Activated T-cell treated with anti-CD3 and anti-CD28 coated beads, Interleukin-2, amount 50 U/mL, for 4 hours (primary cell): Measurements from ENCODE around the gene OGFR. TPM values are rescaled to one million over a fixed set of nuclear protein-coding genes. Genes with fewer than 3 reads are reported as not detected.
A peak's percentile ranks its signal among the peaks of the same experiment; 100 is the strongest.
"Not testable (repeated sequence)": the region's sequence is repeated elsewhere in the genome, so short reads cannot be mapped to it uniquely, and the experiment has no call there.

Experiments used
- ATAC-seq, 2 donors: fragments of 200-7000 bp; cut with Tn5 transposase; one replicate each; pipeline ENCODE4 v1.10.0; 2021
- DNase-seq: peaks from one replicate; pipeline ENCODE4 v3.0.0-alpha.2; 2020
- H3K27me3 Mint-ChIP-seq: one replicate; pipeline ENCODE4 v1.8.0; 2021; ENCODE audit warnings: low read depth, mixed read lengths
- H3K36me3 Mint-ChIP-seq: one replicate; pipeline ENCODE4 v1.8.0; 2022; ENCODE audit warnings: mixed read lengths; ENCODE audit not compliant: insufficient read depth
- H3K4me1 Mint-ChIP-seq: one replicate; pipeline ENCODE4 v1.8.0; 2021; ENCODE audit warnings: low read depth, mixed read lengths
- H3K4me3 Mint-ChIP-seq: one replicate; pipeline ENCODE4 v1.8.0; 2021; ENCODE audit warnings: mild to moderate bottlenecking, moderate library complexity, mixed read lengths
- H3K9me3 Mint-ChIP-seq: one replicate; pipeline ENCODE4 v1.8.0; 2021; ENCODE audit warnings: mixed read lengths
- total RNA-seq, 3 donors: library from RNA; stranded (reverse); gene quantifications; one replicate each; pipeline ENCODE4 v1.2.1, GENCODE V29; 2021

The OGFR gene
- total RNA-seq, 3 donors from 2014 or later: 45.8 to 57.9 (median 53.9) TPM

DNA sequence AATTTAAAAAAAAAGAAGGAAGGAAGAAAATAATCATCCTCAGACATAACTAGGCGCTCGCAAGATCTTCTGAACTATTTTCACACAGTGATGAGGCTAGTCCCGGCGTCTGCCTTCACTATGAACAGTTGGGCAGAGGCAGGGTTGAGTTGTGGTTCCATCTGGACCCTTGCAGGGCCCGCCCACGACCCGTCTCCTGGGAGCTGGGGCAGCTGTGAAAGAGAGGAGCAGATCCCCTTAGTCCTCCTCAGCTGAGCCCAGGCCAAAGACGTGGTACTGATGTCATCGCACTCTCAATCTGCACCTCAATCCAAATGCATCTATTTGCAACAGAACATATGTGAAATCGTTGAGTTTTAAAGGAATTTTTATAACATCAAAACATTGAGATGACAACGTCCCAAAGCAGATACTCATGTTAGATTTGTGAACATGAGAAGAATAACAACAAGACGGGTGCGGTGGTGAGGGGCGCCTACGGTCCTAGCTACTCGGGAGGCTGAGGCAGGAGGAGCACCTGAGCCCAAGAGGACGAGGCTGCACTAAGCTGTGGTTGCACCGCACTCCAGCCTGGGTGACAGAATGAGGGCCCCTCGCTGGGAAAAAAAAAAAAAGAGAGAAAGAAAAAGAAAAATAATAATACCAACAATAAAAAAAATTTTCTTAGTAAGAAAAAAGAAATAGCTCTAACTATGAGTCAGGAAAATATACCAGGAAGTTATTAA lies 41.7 kb downstream of the OGFR start:
- DNase-seq: no peak
- no peak for ATAC-seq
- H3K9me3 Mint-ChIP-seq: no peaks in the 10 kb centered on the region
- H3K36me3 Mint-ChIP-seq: peaks cover 16% of the 10 kb centered on the region
- H3K4me3 Mint-ChIP-seq: no peak overlapping the region
- no peaks in the 10 kb centered on the region for H3K4me1 Mint-ChIP-seq
- no peaks in the 10 kb centered on the region for H3K27me3 Mint-ChIP-seq

DNA sequence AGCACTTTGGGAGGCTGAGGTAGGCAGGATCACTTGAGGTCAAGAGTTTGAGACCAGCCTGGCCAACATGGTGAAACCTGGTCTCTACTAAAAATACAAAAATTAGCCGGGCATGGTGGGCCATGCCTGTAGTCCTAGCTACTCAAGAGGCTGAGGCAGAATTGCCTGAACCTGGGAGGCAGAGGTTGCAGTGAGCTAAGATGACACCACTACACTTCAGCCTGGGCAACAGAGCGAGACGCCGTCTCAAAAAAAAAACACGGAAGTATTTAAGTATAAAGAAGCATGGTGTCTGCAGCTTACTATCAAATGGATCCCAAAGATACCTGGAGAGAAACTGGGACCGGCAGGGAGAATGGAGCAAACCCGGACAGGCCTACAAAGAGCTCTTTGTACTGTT lies 44.3 kb downstream of the OGFR start:
- not testable (repeated sequence) for DNase-seq, ATAC-seq, H3K9me3 Mint-ChIP-seq, H3K27me3 Mint-ChIP-seq, H3K4me3 Mint-ChIP-seq, H3K4me1 Mint-ChIP-seq
- peaks cover 30% of the 10 kb centered on the region for H3K36me3 Mint-ChIP-seq

DNA sequence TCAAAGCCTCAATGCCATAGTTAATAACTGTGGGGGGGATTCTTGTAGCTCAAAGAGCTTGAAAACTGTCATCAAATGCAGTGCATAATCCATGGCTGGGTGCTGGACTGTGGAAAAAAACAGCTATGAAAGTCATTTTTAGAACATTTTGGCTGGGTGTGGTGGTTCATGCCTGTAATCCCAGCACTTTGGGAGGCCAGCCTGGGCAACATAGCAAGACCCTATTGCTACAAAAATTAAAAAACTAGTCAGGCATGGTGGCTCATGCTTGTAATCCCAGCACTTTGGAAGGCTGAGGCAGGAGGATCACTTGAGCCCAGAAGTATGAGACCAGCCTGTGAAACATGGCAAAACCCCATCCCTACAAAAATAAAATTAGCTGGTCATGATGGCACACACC lies 44.8 kb downstream of the OGFR start:
- no peaks in the 10 kb centered on the region for H3K27me3 Mint-ChIP-seq
- H3K9me3 Mint-ChIP-seq: no peaks in the 10 kb centered on the region
- H3K4me1 Mint-ChIP-seq: no peaks in the 10 kb centered on the region
- no peak overlapping the region for H3K4me3 Mint-ChIP-seq
- DNase-seq: no peak
- ATAC-seq: no peak
- peaks cover 32% of the 10 kb centered on the region for H3K36me3 Mint-ChIP-seq

DNA sequence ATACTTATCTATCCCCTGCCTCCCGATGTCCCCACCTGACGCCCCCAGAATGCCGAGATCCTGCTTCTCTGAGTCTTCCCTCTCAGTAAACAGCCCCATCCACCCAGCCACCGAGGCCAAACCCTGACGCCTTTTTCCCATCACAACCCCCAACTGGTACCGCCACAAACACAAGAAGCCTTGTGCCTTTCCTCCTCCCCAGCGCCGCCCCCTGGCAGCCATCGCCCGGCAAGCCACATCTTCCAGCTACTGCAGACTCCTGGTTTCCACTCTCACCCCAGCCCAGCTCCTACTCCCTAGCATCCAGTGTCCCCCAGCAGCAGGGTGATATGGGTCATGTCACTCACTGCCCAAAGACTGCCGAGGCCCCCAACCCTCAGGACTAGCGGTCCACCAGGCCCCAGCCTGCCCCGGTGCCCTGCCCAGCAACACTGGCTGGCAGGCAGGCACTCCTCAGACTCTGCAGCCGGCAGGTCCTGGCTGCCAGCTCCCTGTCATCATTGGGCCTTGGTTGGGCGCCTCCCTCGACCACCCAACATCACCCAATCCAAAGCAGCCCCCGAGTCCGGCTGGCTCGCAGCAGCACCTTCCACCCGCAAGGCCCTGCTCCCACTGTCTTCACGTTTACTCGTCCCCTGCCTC lies 45.8 kb downstream of the OGFR start:
- H3K36me3 Mint-ChIP-seq: peaks cover 33% of the 10 kb centered on the region
- no peak for ATAC-seq
- H3K27me3 Mint-ChIP-seq: no peaks in the 10 kb centered on the region
- H3K4me3 Mint-ChIP-seq: no peak overlapping the region
- no peak for DNase-seq
- H3K4me1 Mint-ChIP-seq: no peaks in the 10 kb centered on the region
- H3K9me3 Mint-ChIP-seq: no peaks in the 10 kb centered on the region

DNA sequence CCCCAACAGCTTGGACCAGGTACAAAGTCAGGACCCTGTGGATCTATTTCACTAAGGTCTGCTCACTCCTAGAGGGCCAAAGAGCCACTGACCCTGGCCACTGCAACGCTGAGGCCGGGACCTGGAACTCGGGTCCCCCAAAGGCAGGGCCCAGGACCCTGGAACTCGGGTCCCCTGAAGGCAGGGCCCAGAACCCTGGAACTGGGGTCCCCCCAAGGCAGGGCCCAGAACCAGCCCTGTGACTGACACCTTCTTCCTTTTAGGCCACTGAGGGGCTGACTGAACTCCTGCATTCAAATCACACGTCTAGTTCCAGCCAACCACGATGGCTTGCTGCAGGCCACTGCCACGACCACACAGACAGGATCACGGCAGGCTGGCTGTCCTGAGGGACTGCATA lies 47.6 kb downstream of the OGFR start:
- DNase-seq (no peak), ATAC-seq (no peak)
- no peaks in the 10 kb centered on the region for H3K9me3 Mint-ChIP-seq
- H3K27me3 Mint-ChIP-seq: no peaks in the 10 kb centered on the region
- no peak overlapping the region for H3K4me3 Mint-ChIP-seq
- peaks cover 33% of the 10 kb centered on the region for H3K36me3 Mint-ChIP-seq
- H3K4me1 Mint-ChIP-seq: no peaks in the 10 kb centered on the region

DNA sequence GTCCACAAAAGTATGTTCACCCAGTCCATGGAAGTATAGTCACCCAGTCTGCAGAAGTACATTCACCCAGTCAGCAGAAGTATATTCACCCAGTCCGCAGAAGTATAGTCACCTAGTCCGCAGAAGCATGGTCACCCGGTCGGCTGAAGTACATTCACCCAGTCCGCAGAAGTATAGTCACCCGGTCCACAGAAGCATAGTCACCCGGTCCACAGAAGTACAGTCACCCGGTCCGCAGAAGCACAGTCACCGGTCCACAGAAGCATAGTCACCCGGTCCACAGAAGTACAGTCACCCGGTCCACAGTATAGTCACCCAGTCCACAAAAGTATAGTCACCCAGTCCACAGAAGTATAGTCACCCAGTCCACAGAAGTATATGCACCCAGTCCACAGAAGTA lies 48.2 kb downstream of the OGFR start:
- H3K9me3 Mint-ChIP-seq: no peaks in the 10 kb centered on the region
- H3K4me1 Mint-ChIP-seq: no peaks in the 10 kb centered on the region
- peaks cover 33% of the 10 kb centered on the region for H3K36me3 Mint-ChIP-seq
- ATAC-seq (no peak), DNase-seq (no peak)
- H3K4me3 Mint-ChIP-seq: no peak overlapping the region
- H3K27me3 Mint-ChIP-seq: no peaks in the 10 kb centered on the region

DNA sequence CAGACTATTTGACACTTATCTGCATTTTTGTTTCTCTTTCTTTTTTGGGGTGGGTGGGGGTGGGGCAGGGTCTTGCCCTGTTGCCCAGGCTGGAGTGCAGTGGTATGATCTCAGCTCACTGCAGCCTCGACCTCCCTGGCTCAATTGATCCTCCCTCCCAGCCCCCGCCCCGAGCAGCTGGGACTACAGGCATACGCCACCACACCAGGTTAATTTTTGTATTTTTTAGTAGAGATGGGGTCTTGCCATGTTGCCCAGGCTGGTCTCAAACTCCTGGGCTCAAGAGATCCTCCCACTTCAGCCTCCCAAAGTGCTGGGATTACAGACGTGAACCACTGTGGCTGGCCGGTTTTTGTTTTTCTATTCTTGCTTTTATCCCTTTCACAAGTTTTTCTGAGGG lies 48.7 kb downstream of the OGFR start:
- H3K4me3 Mint-ChIP-seq, ATAC-seq, H3K27me3 Mint-ChIP-seq, DNase-seq, H3K9me3 Mint-ChIP-seq, H3K4me1 Mint-ChIP-seq: not testable (repeated sequence)
- peaks cover 32% of the 10 kb centered on the region for H3K36me3 Mint-ChIP-seq

DNA sequence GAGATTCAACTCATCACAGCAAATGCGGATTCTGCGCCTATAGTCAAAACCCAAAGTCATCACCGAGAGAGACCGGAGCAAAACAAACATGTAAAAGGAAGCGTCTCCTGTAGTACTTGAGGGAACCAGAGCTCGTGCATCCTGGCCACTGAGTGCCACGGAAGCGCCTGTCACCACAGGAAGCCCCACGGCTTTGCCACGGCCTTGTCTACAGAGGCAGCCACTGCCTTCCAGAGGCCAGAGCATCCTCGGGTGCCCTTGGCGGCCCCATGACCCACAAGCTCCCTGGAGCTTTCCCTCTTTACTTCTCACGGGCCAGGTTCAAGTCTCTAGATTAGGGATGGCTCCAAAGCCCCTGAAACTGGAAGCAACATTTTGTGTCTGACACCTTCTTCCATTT lies 49.5 kb downstream of the OGFR start:
- DNase-seq (no peak), ATAC-seq (no peak)
- Mint-ChIP-seq H3K4me3 (no peak overlapping the region), H3K4me1 (peaks cover 4% of the 10 kb centered on the region), H3K36me3 (peaks cover 32% of the 10 kb centered on the region), H3K9me3 (no peaks in the 10 kb centered on the region), H3K27me3 (no peaks in the 10 kb centered on the region)

DNA sequence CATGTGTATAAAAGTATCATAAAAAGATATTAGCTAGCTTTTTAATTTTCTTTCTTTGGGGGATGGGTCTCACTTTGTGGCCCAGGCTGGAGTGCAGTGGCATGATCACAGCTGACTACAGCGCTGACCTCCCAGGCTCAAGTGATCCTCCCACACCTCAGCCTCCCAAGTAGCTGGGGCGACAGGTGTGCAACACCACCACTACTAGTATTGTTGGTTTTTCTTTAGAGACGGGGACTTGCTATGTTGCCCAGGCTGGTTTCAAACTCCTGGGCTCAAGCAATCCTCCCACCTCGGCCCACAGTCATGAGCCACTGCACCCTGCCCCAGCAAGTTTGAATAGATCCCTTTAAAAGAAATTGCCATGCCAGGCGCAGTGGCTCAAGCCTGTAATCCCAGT lies 50.5 kb downstream of the OGFR start:
- Mint-ChIP-seq H3K4me1 (peaks cover 7% of the 10 kb centered on the region), H3K9me3 (no peaks in the 10 kb centered on the region), H3K36me3 (peaks cover 29% of the 10 kb centered on the region), H3K27me3 (no peaks in the 10 kb centered on the region), H3K4me3 (no peak overlapping the region)
- ATAC-seq (no peak), DNase-seq (no peak)

DNA sequence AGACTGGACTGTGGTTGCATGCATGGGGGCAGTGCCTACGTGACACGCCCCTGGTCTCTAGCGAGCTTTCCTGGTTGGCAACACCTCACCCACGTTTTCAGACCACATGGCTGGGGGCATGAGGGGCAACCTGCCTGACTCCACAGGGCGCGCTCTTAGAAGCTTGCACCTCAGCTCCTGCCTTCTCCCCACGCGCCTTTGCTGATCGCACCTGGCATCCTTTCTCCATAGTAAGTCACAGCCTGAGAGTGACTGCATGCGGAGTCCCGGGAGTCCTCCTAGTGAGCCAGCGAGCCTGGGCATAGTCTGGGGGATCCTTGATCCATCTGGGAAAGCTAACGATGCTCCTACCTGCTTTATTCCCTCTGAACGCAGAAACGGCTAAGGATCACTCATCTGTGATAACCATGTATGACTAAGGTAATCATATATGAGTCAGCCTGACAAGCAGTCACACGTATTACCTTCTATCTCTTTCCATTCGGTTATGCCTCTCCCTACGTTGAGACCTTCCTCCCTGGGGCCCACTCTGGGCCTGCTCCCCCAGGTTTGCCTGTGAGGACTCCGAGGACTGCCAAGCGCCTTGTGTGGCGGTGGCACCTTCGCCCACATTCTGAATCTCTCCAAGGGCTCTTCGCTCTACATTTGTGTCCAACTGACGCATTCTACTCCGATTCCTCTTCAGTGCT lies 52.4 kb downstream of the OGFR start:
- Mint-ChIP-seq H3K4me3 (no peak overlapping the region), H3K4me1 (peaks cover 11% of the 10 kb centered on the region), H3K9me3 (no peaks in the 10 kb centered on the region), H3K27me3 (no peaks in the 10 kb centered on the region), H3K36me3 (peaks cover 24% of the 10 kb centered on the region)
- DNase-seq: no peak
- ATAC-seq: no peak

DNA sequence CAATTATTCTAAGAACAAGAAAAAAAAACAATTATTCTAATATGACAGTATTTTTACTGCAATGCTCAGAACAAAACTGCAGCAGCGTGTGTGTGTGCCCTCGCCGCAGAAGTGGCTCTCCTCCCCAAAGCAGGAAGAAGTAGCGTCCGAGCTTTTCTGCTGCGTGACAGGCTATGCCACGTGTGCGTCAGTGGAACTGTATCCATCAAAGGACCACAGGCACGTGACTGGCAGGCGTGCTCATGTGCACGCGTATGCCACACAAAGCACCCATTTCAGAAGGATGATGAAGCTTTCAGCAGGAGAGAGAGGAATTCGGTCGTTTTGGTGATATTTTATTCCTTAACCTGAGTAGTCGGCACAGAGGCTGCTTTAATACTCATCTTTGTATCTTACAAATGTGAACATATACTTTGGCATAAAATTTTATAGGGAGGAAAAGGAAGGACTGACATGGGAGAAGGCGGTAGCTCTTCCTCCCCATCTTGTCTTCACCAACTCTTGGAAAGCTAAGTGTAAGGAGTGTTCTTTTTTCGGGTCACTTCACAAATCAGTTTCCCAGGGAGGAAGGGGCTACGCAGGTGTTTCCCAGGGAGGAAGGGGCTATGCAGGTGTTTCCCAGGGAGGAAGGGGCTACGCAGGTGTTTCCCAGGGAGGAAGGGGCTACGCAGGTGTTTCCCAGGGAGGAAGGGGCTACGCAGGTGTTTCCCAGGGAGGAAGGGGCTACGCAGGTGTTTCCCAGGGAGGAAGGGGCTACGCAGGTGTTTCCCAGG lies 53.6 kb downstream of the OGFR start:
- Mint-ChIP-seq H3K4me1 (peaks cover 15% of the 10 kb centered on the region), H3K36me3 (peaks cover 17% of the 10 kb centered on the region), H3K9me3 (no peaks in the 10 kb centered on the region), H3K4me3 (no peak overlapping the region), H3K27me3 (no peaks in the 10 kb centered on the region)
- no peak for DNase-seq
- ATAC-seq: no peak

DNA sequence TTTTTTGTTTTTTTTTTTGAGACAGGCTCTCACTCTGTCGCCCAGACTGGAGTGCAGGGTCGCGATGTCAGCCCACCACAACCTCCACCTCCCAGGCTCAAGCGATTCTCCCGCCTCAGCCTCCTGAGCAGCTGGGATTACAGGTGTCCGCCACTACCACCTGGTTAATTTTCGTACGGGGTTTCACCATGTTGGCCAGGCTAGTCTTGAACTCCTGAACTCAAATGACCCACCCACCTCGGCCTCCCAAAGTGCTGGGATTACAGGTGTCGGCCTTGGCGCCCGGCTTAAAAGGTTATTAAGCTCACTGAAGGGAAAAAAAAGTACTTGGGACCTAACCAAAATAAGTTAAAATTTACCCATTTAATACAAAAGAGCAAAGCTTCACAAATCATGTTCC lies 55.1 kb downstream of the OGFR start:
- no peaks in the 10 kb centered on the region for H3K27me3 Mint-ChIP-seq
- no peaks in the 10 kb centered on the region for H3K9me3 Mint-ChIP-seq
- H3K4me3 Mint-ChIP-seq: peak overlapping the region; percentile 67
- ATAC-seq (no peak), DNase-seq (no peak)
- H3K36me3 Mint-ChIP-seq: peaks cover 9% of the 10 kb centered on the region
- peaks cover 15% of the 10 kb centered on the region for H3K4me1 Mint-ChIP-seq

DNA sequence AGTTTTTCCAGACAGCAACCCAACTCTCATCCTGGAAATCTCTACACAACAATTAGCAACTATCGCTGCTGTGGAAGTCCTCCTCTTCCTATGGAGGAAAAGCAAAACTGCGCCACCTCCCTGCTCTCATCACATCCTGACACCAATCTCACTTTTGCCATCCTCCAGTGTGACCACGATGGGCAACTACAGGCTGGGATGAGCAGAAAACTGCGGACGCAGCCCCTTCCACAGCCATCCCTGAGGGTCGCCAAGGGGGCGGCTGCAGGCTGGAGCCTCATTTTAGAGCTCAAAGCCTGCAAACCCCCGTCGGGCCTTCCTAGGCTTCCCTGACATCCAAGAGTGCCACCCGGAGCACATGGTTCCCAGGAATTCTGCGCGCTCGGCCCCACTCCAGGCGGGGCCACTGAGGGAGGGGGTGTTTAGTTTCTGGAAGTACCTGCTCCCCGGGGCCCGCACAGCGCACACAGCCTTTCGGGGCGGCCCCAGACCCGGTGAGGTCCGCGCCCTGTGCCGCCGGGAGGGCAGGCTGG lies 55.8 kb downstream of the OGFR start:
- Mint-ChIP-seq H3K36me3 (peaks cover 8% of the 10 kb centered on the region), H3K9me3 (no peaks in the 10 kb centered on the region), H3K4me1 (peaks cover 15% of the 10 kb centered on the region), H3K27me3 (no peaks in the 10 kb centered on the region), H3K4me3 (peak overlapping the region; percentile 67)
- DNase-seq: no peak
- ATAC-seq: peak in 1 of 2 donors; percentile 5
